Measurements from ENCODE around the gene MAT2B.

- no peak for TF ChIP-seq CTCF (IDR thresholded peaks at IDR 0.05)
- TF ChIP-seq ZC3H11A (IDR thresholded peaks at IDR 0.05) = no peak
- no peak for TF ChIP-seq MYC (IDR thresholded peaks at IDR 0.05; ENCODE audit: borderline replicate concordance, low read length)
- TF ChIP-seq ESRRA (IDR thresholded peaks at IDR 0.05; ENCODE audit: borderline replicate concordance, low read length) = no peak
- no peak for TF ChIP-seq ZSCAN20 (CRISPR knock-in tag; IDR thresholded peaks at IDR 0.05)
- TF ChIP-seq CEBPB (IDR thresholded peaks at IDR 0.05) = 0 out of 4 replicates have a peak, but pooled peaks of 1 of the 2 experiments have one; percentile 20
- no peak for TF ChIP-seq KDM1A (IDR thresholded peaks at IDR 0.05; ENCODE audit: low read depth)
Measured at GRCh38 chr5:163489055-163489744, 16.2 kb upstream of the MAT2B start.
